Mesothelial cell of epicardium (in vitro differentiated cells): ENCODE results near the gene MBOAT1. TPM values are rescaled to one million over a fixed set of nuclear protein-coding genes. Genes with fewer than 3 reads are reported as not detected.
"Not testable (repeated sequence)": the region's sequence is repeated elsewhere in the genome, so short reads cannot be mapped to it uniquely, and the experiment has no call there.

ENCODE experiments used
- DNase-seq, 2 experiments: peaks; one replicate each; pipeline ENCODE4 v3.0.0; 2021; ENCODE audit warnings: low spot score in 2 of 2; ENCODE audit not compliant: unreplicated experiment in 2 of 2
- H3K27ac Mint-ChIP-seq: 2 replicates; pipeline ENCODE4 v1.8.0; 2021; ENCODE audit warnings: mixed read lengths
- H3K27me3 Mint-ChIP-seq: 2 replicates; pipeline ENCODE4 v1.8.0; 2021; ENCODE audit warnings: low read depth, mixed read lengths
- H3K36me3 Mint-ChIP-seq: 2 replicates; pipeline ENCODE4 v1.8.0; 2021; ENCODE audit warnings: mixed read lengths
- H3K4me1 Mint-ChIP-seq: 2 replicates; pipeline ENCODE4 v1.8.0; 2021; ENCODE audit warnings: mixed read lengths
- H3K4me3 Mint-ChIP-seq: 2 replicates; pipeline ENCODE4 v1.8.0; 2021; ENCODE audit warnings: mild to moderate bottlenecking, moderate library complexity, mixed read lengths
- H3K9me3 Mint-ChIP-seq: 2 replicates; pipeline ENCODE4 v1.8.0; 2021; ENCODE audit warnings: mixed read lengths
- total RNA-seq: library from RNA; stranded (reverse); gene quantifications from 3 replicates; pipeline ENCODE4 v1.2.1, GENCODE V29; 2021
- TF ChIP-seq, protein P1 (sequence below): fragments of 200-600 bp; sonication (generic); IDR thresholded peaks from one replicate; pipeline ENCODE4 v1.5.0; 2021; ENCODE audit warnings: antibody characterized with exemption; ENCODE audit not compliant: unreplicated experiment

The MBOAT1 gene
- total RNA-seq, 1 donor from 2014 or later = 23.5 TPM

GRCh38 chr6:20153194-20153593 is 59.1 kb downstream of the MBOAT1 start:
- H3K4me1 Mint-ChIP-seq = no peaks in the 10 kb centered on the region
- TF ChIP-seq, protein P1, sequence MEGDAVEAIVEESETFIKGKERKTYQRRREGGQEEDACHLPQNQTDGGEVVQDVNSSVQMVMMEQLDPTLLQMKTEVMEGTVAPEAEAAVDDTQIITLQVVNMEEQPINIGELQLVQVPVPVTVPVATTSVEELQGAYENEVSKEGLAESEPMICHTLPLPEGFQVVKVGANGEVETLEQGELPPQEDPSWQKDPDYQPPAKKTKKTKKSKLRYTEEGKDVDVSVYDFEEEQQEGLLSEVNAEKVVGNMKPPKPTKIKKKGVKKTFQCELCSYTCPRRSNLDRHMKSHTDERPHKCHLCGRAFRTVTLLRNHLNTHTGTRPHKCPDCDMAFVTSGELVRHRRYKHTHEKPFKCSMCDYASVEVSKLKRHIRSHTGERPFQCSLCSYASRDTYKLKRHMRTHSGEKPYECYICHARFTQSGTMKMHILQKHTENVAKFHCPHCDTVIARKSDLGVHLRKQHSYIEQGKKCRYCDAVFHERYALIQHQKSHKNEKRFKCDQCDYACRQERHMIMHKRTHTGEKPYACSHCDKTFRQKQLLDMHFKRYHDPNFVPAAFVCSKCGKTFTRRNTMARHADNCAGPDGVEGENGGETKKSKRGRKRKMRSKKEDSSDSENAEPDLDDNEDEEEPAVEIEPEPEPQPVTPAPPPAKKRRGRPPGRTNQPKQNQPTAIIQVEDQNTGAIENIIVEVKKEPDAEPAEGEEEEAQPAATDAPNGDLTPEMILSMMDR = no peak
- H3K27ac Mint-ChIP-seq = no peak overlapping the region
- DNase-seq = no peak
- peaks cover 11% of the 10 kb centered on the region for H3K36me3 Mint-ChIP-seq
- no peaks in the 10 kb centered on the region for H3K27me3 Mint-ChIP-seq
- H3K9me3 Mint-ChIP-seq = no peaks in the 10 kb centered on the region
- H3K4me3 Mint-ChIP-seq = no peak overlapping the region

GRCh38 chr6:20148433-20148832 is 63.8 kb downstream of the MBOAT1 start:
- Mint-ChIP-seq H3K27ac (no peak overlapping the region), H3K4me3 (no peak overlapping the region)
- TF ChIP-seq, protein P1 = no peak

DNA sequence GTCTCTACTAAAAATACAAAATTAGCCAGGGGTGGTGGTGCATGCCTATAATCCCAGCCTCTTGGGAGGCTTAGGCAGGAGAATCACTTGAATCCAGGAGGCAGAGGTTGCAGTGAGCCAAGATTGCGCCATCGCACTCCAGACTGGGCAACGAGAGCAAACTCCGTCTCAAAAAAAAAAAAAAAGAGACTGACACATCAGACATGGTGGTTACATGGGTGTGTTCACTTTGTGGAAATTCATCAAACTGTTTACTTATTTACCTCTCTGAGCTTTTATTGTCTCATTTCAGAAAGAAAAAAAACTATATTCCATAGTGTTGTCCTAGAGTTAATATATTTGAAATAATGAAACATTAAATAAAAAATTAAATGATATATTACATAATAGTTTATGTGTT is 64.8 kb downstream of the MBOAT1 start:
- Mint-ChIP-seq H3K27me3 (no peaks in the 10 kb centered on the region), H3K4me3 (no peak overlapping the region), H3K4me1 (no peaks in the 10 kb centered on the region), H3K9me3 (peaks cover 3% of the 10 kb centered on the region), H3K36me3 (peaks cover 18% of the 10 kb centered on the region), H3K27ac (no peak overlapping the region)
- DNase-seq = no peak
- TF ChIP-seq, protein P1 = no peak

More at GRCh38 chr6:20148433-20148832, 63.8 kb downstream of the MBOAT1 start:
- H3K4me1 Mint-ChIP-seq = no peaks in the 10 kb centered on the region
- DNase-seq = no peak
- no peaks in the 10 kb centered on the region for H3K27me3 Mint-ChIP-seq
- H3K36me3 Mint-ChIP-seq = peaks cover 18% of the 10 kb centered on the region
- peaks cover 3% of the 10 kb centered on the region for H3K9me3 Mint-ChIP-seq

- peaks cover 18% of the 10 kb centered on the region for H3K36me3 Mint-ChIP-seq
- DNase-seq, H3K27ac Mint-ChIP-seq, H3K4me3 Mint-ChIP-seq, H3K4me1 Mint-ChIP-seq, H3K9me3 Mint-ChIP-seq, H3K27me3 Mint-ChIP-seq: not testable (repeated sequence)
These were observed 65.4 kb downstream of the MBOAT1 start for GRCh38 chr6:20146831-20147230.

DNA sequence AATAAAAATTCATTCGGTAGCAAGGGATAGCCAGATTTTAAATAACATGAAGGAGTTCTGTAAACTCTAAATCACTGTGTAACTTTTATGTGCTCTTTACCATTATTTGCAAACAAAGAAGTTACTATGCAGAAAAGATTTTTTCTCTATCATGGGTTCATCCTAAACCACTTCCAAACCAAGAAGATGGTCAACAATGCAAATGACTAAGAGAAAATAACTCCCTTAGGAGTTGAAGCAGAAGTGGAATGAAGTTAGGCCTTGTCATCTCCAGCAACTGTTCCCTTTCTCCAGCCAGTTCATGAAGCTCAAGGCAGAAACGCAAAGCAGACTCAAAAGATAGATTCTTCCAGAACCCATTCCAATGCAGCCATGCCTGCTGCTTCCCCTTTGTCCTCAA is 66.0 kb downstream of the MBOAT1 start:
- TF ChIP-seq, protein P1 = no peak
- no peaks in the 10 kb centered on the region for H3K4me1 Mint-ChIP-seq
- no peak overlapping the region for H3K4me3 Mint-ChIP-seq
- H3K27ac Mint-ChIP-seq = no peak overlapping the region
- peaks cover 16% of the 10 kb centered on the region for H3K36me3 Mint-ChIP-seq
- H3K27me3 Mint-ChIP-seq = no peaks in the 10 kb centered on the region
- DNase-seq = no peak
- H3K9me3 Mint-ChIP-seq = peaks cover 3% of the 10 kb centered on the region

DNA sequence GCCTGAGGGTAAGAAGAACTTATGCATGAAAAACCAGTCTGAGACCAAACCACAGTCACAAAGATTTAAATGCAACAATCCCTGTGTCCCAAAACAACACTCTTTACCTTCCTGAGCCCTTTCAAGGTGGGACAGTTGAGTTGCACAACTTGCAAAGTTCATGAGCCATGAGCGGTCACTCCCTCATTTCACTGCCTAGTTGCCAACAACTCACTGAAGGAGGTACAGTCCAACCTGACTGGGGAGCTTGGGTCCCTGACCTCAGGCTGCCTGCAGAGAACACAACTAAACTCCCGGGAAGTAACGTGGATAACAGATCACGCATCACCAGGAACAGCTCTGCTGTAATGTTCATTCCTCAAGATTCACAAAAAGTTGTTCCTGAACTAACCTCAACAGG is 69.4 kb downstream of the MBOAT1 start:
- Mint-ChIP-seq H3K27ac (no peak overlapping the region), H3K27me3 (no peaks in the 10 kb centered on the region), H3K36me3 (peaks cover 16% of the 10 kb centered on the region), H3K4me1 (peaks cover 11% of the 10 kb centered on the region), H3K9me3 (peaks cover 3% of the 10 kb centered on the region), H3K4me3 (no peak overlapping the region)
- no peak for DNase-seq
- TF ChIP-seq, protein P1 = no peak
